Astrocyte of the cerebellum (primary cell): ENCODE measurements around the gene LCLAT1.
"Not testable (repeated sequence)": the region's sequence is repeated elsewhere in the genome, so short reads cannot be mapped to it uniquely, and the experiment has no call there.

Experiments
- DNase-seq: peaks from one replicate; pipeline ENCODE4 v3.0.0-alpha.2; 2011; ENCODE audit warnings: low read depth
- H3K4me3 ChIP-seq: 2 replicates; pipeline ENCODE4 v1.5.1; 2011; ENCODE audit warnings: mild to moderate bottlenecking, low read depth, low read length, moderate library complexity
- in situ Hi-C: cut with HindIII; loops from 2 replicates; pipeline ENCODE4 v1.10.0; 2017; ENCODE audit warnings: low sequenced_read_pairs
- TF ChIP-seq, protein P1 (sequence below): IDR thresholded peaks from 2 replicates; pipeline ENCODE4 v1.5.1; 2012; ENCODE audit warnings: low read length, low read depth, moderate library complexity, mild to moderate bottlenecking; ENCODE audit errors: missing control alignments

Gene LCLAT1

DNA sequence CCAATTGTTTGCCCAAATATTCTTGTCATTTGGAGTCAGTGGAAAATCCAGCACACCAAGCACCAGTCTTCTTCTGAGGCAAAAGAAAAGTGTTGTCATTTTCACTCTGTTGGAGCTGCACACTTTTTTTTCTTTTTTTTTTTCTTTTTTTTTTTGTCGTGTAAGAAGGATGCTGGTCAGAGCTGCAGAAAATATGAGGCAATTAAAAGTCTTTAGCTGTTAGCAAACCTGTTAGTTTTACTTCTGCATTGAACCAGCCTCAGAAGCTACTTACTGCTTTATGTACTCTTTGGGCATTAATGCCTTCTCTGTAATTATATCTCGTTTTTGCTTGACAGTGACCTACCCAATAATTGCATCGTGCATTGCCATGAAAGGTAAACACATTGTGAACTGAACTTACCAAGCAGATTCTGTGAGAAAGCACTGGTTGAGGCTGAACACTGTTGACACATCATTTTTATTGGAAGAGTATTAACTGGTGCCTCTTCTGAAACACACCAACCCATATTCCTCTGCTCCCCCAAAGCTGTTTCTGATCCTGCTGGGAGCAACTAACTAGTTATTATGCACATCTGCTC is 194.8 kb downstream of the LCLAT1 start:
- H3K4me3 ChIP-seq, result no peak overlapping the region
- no peak for DNase-seq
- in situ Hi-C loops, result no loop called here

DNA sequence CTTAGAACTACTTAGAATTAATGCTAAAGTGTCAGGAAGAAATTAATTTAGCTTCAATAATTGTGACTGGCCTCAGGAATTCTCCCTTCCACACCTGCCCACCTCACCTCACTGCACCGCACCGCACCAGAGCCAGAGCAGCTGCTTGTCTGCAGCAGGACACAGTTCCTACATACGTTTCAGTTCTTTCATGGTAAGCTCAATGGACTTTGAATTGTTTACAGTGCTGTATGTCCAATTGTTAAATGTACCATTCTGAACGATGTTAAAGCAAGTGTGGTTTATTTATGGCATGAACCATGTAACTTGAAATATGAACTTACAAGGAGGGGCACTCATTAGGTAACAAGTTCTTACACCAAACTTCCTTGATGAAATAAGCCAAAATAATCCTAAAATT is 196.0 kb downstream of the LCLAT1 start:
- in situ Hi-C loops, DNase-seq, H3K4me3 ChIP-seq: not testable (repeated sequence)

More for the DNA sequence above, 194.8 kb downstream of the LCLAT1 start:
- TF ChIP-seq, protein P1, sequence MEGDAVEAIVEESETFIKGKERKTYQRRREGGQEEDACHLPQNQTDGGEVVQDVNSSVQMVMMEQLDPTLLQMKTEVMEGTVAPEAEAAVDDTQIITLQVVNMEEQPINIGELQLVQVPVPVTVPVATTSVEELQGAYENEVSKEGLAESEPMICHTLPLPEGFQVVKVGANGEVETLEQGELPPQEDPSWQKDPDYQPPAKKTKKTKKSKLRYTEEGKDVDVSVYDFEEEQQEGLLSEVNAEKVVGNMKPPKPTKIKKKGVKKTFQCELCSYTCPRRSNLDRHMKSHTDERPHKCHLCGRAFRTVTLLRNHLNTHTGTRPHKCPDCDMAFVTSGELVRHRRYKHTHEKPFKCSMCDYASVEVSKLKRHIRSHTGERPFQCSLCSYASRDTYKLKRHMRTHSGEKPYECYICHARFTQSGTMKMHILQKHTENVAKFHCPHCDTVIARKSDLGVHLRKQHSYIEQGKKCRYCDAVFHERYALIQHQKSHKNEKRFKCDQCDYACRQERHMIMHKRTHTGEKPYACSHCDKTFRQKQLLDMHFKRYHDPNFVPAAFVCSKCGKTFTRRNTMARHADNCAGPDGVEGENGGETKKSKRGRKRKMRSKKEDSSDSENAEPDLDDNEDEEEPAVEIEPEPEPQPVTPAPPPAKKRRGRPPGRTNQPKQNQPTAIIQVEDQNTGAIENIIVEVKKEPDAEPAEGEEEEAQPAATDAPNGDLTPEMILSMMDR, result no peak

DNA sequence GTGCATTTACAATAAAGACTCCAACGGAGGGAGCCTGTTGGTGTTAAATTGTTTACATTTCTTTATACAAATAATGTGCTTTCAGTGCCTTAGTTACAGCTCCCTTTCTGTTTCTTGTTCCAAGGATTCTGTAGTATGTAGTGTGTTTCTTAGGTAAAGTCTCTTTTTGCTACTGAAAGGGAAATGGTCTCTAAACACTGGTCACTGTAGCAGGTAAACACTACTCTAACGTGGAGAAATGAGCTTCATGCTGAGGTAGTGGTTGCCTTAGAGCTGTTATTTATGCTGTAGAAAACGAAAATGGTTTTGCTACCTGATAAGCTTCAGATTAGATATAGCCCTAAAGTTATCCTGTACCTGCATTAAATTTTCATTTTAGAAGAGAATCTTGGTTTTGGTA is 196.6 kb downstream of the LCLAT1 start:
- H3K4me3 ChIP-seq, result no peak overlapping the region
- TF ChIP-seq, protein P1, result no peak
- in situ Hi-C loops, result no loop called here
- DNase-seq, result no peak

DNA sequence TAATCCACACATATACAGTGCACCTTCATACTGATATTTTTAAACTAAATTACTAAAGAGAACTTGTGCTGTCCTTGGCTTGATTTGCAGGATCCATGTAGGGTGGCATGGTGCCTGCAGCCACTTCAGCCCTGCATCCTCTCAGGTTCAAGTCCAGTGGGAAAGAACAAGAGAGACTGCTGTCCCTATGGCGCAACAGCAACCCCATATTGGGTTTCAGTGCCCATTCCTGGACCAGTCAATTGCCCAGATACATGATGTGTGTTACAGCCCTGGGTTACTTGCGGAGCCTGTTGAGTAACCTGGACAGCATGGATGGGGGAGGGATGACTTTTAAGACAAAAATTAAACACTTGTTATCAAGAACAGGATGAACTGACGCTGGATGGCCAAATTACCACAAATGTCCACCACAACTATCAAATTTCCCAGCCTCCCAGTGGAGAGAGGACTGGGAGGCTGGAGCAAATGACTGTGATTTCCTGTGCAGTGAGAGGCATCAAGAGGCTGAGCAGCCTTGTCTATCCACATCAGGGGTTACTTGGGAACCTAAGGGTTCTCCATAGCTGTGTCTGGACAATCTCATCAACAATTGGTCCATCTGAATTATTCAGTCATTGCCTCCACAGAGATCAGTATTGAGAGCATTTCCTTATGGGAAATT is 198.2 kb downstream of the LCLAT1 start:
- in situ Hi-C loops, result no loop called here

DNA sequence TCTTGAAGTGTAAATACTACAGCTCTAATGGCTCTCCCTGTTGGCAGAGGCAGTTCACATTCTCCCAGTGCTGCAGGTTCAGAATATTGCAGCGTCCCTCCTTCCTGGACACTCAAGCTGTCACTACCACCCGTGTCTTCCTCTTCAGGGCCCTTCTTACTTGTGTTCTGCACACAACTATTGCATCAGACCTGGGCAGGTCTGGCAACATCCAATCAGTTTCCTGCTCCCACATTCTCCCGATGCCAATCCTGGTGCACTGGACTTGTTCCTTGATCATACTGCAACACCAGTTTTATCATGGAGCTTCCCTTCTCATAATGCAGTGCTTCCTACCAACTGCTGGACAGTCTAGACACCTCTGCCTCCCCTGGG is 198.7 kb downstream of the LCLAT1 start:
- TF ChIP-seq, protein P1, result no peak
- DNase-seq, result no peak
- no peak overlapping the region for H3K4me3 ChIP-seq
- in situ Hi-C loops, result no loop called here

More for the DNA sequence above, 198.2 kb downstream of the LCLAT1 start:
- H3K4me3 ChIP-seq, result no peak overlapping the region
- DNase-seq, result no peak
- TF ChIP-seq, protein P1, result no peak

DNA sequence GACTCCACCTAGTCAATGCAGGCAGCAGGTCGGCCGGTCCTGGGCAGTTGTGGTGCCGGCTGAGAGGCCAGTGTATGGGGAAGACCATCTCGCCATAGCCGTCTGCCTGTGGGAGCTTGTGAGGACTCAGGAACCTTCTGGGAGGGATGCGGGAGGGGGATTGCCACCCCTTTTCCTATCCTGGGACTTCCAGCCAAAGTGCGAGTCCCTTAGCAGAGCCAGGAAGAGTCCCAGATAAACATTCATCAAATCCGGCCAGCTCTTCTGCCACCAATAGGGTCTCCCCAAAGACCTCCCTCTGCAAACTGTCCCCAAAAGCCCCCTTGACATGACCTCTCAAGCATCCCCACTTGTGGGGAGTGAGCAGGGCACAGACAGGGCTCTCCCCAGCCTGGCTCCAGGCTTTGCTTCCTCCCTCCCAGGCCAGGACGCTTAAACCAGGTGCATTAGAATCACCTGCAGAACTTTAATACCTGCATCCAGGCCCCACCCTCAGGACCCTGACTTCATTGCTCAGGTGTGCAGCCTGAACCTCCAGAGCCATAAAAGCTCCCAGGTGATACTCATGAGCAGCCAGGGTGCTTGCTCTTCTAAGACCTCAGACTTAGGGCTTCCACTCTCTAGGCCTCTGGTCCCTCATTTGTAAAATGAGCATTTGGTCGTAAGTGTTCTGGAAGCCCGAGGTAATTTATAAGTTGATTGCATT is 200.9 kb downstream of the LCLAT1 start:
- no peak overlapping the region for H3K4me3 ChIP-seq
- TF ChIP-seq, protein P1, result no peak
- in situ Hi-C loops, result no loop called here
- DNase-seq, result no peak

DNA sequence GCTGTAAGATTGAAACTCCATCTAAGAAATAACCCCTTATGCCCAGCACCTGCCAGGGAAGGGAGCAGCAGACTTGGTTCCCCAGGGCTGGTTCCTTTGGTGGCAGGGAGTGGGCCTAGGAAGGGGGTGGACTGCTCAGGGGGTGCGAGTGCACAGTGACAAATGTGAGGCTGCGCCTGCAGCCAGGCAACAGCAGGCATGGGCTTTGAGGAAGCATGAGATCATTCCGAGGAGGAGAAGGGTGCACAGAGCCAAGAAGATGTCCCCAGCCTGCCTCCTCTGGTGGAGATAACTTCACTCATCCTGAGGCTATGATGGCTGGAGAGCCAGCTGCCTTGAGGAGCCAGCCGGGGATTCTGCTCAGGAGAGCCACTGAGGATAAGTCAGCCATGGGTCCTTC is 202.2 kb downstream of the LCLAT1 start:
- in situ Hi-C loops, result no loop called here

More for the DNA sequence above, 202.2 kb downstream of the LCLAT1 start:
- H3K4me3 ChIP-seq, result no peak overlapping the region
- TF ChIP-seq, protein P1, result no peak
- no peak for DNase-seq
